WTC11 (cell line): ENCODE results near the gene TSEN2. TPM values are rescaled to one million over a fixed set of nuclear protein-coding genes. Genes with fewer than 3 reads are reported as not detected.

Experiments
- ATAC-seq: fragments of 200-7000 bp; cut with Tn5 transposase; 2 replicates; pipeline ENCODE4 v1.10.0; 2021; ENCODE audit warnings: mild to moderate bottlenecking, moderate library complexity
- CTCF ChIA-PET: fragments of 300-600 bp; sonication (Branson Sonifier 250); formaldehyde crosslinking; loops from one replicate; lab custom pipeline; 2021; ENCODE audit warnings: antibody characterized with exemption; lab: Charles Lee
- POLR2A ChIA-PET: fragments of 350-600 bp; sonication (Branson Sonifier 250); formaldehyde crosslinking; loops from one replicate; lab custom pipeline; 2021; ENCODE audit warnings: antibody characterized with exemption; lab: Charles Lee
- DNase-seq: peaks from one replicate; pipeline ENCODE4 v3.0.0; 2021; ENCODE audit warnings: low spot score
- H3K27ac Mint-ChIP-seq: 2 replicates; pipeline ENCODE4 v1.8.0; 2021; ENCODE audit warnings: mixed read lengths
- H3K27me3 Mint-ChIP-seq: 2 replicates; pipeline ENCODE4 v1.8.0; 2021; ENCODE audit warnings: low read depth, mild to moderate bottlenecking, moderate library complexity, mixed read lengths
- H3K36me3 Mint-ChIP-seq: 2 replicates; pipeline ENCODE4 v1.8.0; 2021; ENCODE audit warnings: mixed read lengths
- H3K4me1 Mint-ChIP-seq: 2 replicates; pipeline ENCODE4 v1.8.0; 2022; ENCODE audit warnings: mixed read lengths
- H3K4me3 Mint-ChIP-seq: 2 replicates; pipeline ENCODE4 v1.8.0; 2021; ENCODE audit warnings: mild to moderate bottlenecking, moderate library complexity, mixed read lengths
- H3K9me3 Mint-ChIP-seq: 2 replicates; pipeline ENCODE4 v1.8.0; 2021; ENCODE audit warnings: mixed read lengths
- ATF1 ChIP-seq: sonication (generic); formaldehyde crosslinking; IDR thresholded peaks from 2 replicates; pipeline ENCODE4 v1.8.1; 2023; ENCODE audit warnings: mild to moderate bottlenecking, moderate library complexity, missing genetic modification reagents
- CREB1 ChIP-seq: sonication (generic); formaldehyde crosslinking; IDR thresholded peaks from 2 replicates; pipeline ENCODE4 v1.8.0; 2023; ENCODE audit warnings: mild to moderate bottlenecking, missing genetic modification reagents
- EMX1 ChIP-seq: fragments of 250-450 bp; sonication (Bioruptor Pico); IDR thresholded peaks from 2 replicates; pipeline ENCODE4 v1.8.0; 2021; ENCODE audit warnings: mild to moderate bottlenecking
- FOXJ3 ChIP-seq: sonication (generic); formaldehyde crosslinking; IDR thresholded peaks from 2 replicates; pipeline ENCODE4 v1.9.0; 2021; ENCODE audit warnings: missing genetic modification reagents, mild to moderate bottlenecking, borderline replicate concordance
- FOXP1 ChIP-seq: sonication (generic); formaldehyde crosslinking; IDR thresholded peaks from 2 replicates; pipeline ENCODE4 v1.8.0; 2022; ENCODE audit warnings: missing genetic modification reagents, mild to moderate bottlenecking, moderate library complexity, borderline replicate concordance
- NR2C2 ChIP-seq: sonication (generic); formaldehyde crosslinking; IDR thresholded peaks from 2 replicates; pipeline ENCODE4 v1.8.0; 2022; ENCODE audit warnings: mild to moderate bottlenecking, missing genetic modification reagents
- SMAD3 ChIP-seq: sonication (generic); formaldehyde crosslinking; IDR thresholded peaks from 2 replicates; pipeline ENCODE4 v1.8.0; 2022; ENCODE audit warnings: missing genetic modification reagents, mild to moderate bottlenecking, borderline replicate concordance
- ZBTB21 ChIP-seq: sonication (generic); formaldehyde crosslinking; IDR thresholded peaks from 2 replicates; pipeline ENCODE4 v1.8.1; 2023; ENCODE audit warnings: mild to moderate bottlenecking, missing genetic modification reagents, borderline replicate concordance
- ZNF232 ChIP-seq: sonication (generic); formaldehyde crosslinking; IDR thresholded peaks from 2 replicates; pipeline ENCODE4 v1.8.0; 2022; ENCODE audit warnings: mild to moderate bottlenecking, missing genetic modification reagents
- ZNF263 ChIP-seq: sonication (generic); formaldehyde crosslinking; IDR thresholded peaks from 2 replicates; pipeline ENCODE4 v1.8.1; 2022; ENCODE audit warnings: low read depth, mild to moderate bottlenecking, moderate library complexity, missing genetic modification reagents
- ZNF416 ChIP-seq: fragments of 250-450 bp; sonication (Bioruptor Pico); IDR thresholded peaks from 2 replicates; pipeline ENCODE4 v1.9.0; 2021; ENCODE audit warnings: mild to moderate bottlenecking, inconsistent platforms
- ZNF423 ChIP-seq: fragments of 250-450 bp; sonication (Bioruptor Pico); IDR thresholded peaks from 2 replicates; pipeline ENCODE4 v2.1.2; 2022; ENCODE audit warnings: mild to moderate bottlenecking, moderate library complexity
- total RNA-seq: library from RNA; stranded (reverse); gene quantifications from 3 replicates; pipeline ENCODE4 v1.2.3, GENCODE V29; 2021
- TF ChIP-seq, protein P1 (sequence below): sonication (generic); formaldehyde crosslinking; IDR thresholded peaks from 2 replicates; pipeline ENCODE4 v1.8.1; 2023; ENCODE audit warnings: mild to moderate bottlenecking, moderate library complexity, missing genetic modification reagents
- TF ChIP-seq, protein P2 (sequence below): fragments of 250-450 bp; sonication (Bioruptor Pico); IDR thresholded peaks from 2 replicates; pipeline ENCODE4 v2.1.2; 2022; ENCODE audit warnings: mild to moderate bottlenecking, moderate library complexity
- TF ChIP-seq, protein P3 (sequence below): fragments of 250-450 bp; sonication (Bioruptor Pico); conservative IDR thresholded peaks from 2 replicates; pipeline ENCODE4 v1.9.0; 2021; ENCODE audit warnings: mild to moderate bottlenecking
- TF ChIP-seq, protein P4 (sequence below): sonication (generic); formaldehyde crosslinking; IDR thresholded peaks from 2 replicates; pipeline ENCODE4 v1.8.0; 2022; ENCODE audit warnings: mild to moderate bottlenecking, missing genetic modification reagents
- TF ChIP-seq, protein P5 (sequence below): sonication (generic); formaldehyde crosslinking; IDR thresholded peaks from 2 replicates; pipeline ENCODE4 v1.8.1; 2022; ENCODE audit warnings: mild to moderate bottlenecking, missing genetic modification reagents, moderate library complexity, borderline replicate concordance
- TF ChIP-seq, protein P6 (sequence below): sonication (generic); formaldehyde crosslinking; IDR thresholded peaks from 2 replicates; pipeline ENCODE4 v1.8.0; 2023; ENCODE audit warnings: mild to moderate bottlenecking, missing genetic modification reagents
- TF ChIP-seq, protein P7 (sequence below): sonication (generic); formaldehyde crosslinking; conservative IDR thresholded peaks from 2 replicates; pipeline ENCODE4 v1.8.1; 2022; ENCODE audit warnings: mild to moderate bottlenecking, missing genetic modification reagents

The TSEN2 gene
- total RNA-seq, 1 experiment from 2014 or later: 21.1 TPM

DNA sequence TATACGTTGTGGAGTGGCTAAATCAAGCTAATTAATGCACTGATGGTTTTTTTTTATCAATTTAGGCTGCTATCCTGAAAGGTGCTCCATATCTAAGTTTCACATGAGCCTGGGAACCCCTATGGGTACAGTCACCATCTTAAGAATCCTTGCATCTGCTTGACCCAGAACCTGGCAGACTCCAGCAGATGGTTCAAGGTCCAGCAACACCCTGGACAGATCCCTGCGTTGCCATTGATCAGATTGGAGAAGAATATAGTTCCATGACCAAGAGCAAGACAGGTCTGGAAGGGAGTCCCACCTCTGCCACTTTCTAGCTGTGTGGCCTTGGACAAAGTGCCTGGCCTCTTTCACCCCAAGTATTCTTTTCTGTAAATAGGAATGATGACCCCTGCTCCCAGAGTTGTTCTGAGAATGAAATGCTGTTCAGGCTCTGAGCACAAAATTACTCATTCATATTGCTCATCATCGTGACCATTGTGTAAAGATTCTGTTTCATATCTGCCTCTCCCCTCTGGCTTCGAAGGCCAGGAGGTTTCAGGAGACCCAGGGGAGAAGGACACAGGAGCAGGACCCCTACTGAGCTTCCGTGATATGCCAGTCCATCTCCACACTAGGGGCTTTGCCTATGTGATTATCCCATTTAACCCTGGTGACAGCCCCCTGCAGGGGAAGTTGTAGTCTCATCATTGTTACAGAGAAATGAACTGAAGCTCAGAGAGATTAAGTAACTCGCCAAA, 30.0 kb upstream of the TSEN2 start (continued):
- TF ChIP-seq, protein P1, sequence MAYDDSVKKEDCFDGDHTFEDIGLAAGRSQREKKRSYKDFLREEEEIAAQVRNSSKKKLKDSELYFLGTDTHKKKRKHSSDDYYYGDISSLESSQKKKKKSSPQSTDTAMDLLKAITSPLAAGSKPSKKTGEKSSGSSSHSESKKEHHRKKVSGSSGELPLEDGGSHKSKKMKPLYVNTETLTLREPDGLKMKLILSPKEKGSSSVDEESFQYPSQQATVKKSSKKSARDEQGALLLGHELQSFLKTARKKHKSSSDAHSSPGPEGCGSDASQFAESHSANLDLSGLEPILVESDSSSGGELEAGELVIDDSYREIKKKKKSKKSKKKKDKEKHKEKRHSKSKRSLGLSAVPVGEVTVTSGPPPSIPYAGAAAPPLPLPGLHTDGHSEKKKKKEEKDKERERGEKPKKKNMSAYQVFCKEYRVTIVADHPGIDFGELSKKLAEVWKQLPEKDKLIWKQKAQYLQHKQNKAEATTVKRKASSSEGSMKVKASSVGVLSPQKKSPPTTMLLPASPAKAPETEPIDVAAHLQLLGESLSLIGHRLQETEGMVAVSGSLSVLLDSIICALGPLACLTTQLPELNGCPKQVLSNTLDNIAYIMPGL (CRISPR knock-in tag): no peak
- TF ChIP-seq, protein P2, sequence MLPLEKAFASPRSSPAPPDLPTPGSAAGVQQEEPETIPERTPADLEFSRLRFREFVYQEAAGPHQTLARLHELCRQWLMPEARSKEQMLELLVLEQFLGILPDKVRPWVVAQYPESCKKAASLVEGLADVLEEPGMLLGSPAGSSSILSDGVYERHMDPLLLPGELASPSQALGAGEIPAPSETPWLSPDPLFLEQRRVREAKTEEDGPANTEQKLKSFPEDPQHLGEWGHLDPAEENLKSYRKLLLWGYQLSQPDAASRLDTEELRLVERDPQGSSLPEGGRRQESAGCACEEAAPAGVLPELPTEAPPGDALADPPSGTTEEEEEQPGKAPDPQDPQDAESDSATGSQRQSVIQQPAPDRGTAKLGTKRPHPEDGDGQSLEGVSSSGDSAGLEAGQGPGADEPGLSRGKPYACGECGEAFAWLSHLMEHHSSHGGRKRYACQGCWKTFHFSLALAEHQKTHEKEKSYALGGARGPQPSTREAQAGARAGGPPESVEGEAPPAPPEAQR (CRISPR knock-in tag): no peak
- TF ChIP-seq EMX1 (CRISPR knock-in tag): no peak
- no peak for TF ChIP-seq ZNF263
- TF ChIP-seq SMAD3 (CRISPR knock-in tag): no peak
- no peak for TF ChIP-seq ATF1 (CRISPR knock-in tag)
- no peak for TF ChIP-seq ZNF423 (CRISPR knock-in tag)
- TF ChIP-seq, protein P3, sequence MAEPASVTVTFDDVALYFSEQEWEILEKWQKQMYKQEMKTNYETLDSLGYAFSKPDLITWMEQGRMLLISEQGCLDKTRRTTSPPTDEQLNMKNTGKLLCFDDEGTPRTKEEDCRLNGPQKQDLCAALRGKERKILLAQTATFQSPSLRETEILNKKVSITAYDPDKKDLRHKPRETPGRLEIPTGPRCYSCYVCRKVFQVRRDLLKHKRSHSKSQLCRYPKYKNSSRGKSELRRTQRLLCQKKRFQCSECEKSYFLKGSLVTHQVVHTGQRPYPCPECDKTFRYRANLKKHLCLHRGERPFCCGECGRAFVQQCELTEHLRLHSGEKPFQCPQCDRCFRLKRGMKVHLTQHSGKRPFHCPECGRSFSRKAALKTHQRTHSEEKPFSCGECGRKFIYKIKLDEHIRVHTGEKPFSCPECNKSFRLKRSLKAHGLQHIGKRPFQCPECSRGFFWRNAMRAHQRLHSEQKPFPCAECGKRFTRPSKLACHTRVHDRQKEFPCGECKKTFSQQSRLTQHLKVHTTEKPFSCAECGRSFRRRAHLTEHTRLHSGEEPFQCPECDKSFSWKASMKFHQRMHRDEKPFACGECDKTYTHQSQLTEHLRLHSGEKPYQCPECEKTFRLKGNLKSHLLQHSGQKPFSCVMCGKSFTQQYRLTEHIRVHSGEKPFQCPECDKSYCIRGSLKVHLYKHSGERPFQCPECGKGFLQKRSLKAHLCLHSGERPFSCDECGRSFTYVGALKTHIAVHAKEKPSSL (CRISPR knock-in tag): no peak

DNA sequence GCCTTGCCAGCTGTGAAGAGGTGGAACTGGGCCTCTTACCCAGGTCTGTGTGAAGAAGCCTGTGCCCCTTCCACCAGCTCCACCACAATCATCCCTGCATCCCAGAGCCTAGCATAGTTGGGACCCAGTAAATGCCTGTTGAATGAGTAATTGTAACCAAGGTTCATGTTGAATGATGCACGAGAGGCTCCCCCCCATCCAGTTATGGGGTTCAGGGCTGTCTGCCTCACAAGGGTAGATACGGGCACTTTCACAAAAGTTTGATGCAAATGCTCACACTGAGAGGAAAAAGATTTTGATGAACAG, 29.5 kb upstream of the TSEN2 start:
- H3K36me3 Mint-ChIP-seq: no peaks in the 10 kb centered on the region
- ChIA-PET POLR2A (no interaction called here), CTCF (interaction anchor here (1.2 kb wide), 1 partner anchor 25 kb away, joined by 4 read pairs; no protein-coding TSS in a partner anchor)
- TF ChIP-seq NR2C2 (CRISPR knock-in tag): no peak
- TF ChIP-seq FOXJ3: no peak
- TF ChIP-seq CREB1 (CRISPR knock-in tag): no peak
- no peak for TF ChIP-seq ZNF416 (CRISPR knock-in tag)
- no peaks in the 10 kb centered on the region for H3K4me1 Mint-ChIP-seq
- no peak overlapping the region for H3K27ac Mint-ChIP-seq
- no peak for ATAC-seq
- DNase-seq: no peak
- no peaks in the 10 kb centered on the region for H3K27me3 Mint-ChIP-seq
- no peak overlapping the region for H3K4me3 Mint-ChIP-seq
- peaks cover 6% of the 10 kb centered on the region for H3K9me3 Mint-ChIP-seq

DNA sequence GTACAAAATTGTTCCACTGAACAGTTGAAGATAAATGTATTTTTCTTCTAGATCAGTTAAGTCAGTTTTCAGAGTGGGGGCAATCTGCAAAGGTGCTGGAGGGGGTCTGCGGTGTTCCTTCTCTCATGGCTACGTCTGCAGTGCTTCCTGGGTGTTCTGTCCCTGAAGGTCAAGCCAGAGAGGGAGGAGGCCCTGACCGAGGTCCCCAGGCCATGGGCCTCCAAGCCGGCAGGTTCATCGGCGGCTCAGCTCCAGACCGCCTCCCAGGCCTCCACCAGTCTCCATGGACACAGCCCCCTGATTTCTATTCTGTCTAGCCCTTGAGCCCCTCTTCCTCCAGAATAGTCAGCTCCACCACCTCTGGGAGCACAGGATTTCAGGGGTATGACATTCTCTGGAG, 28.5 kb upstream of the TSEN2 start:
- Mint-ChIP-seq H3K36me3 (no peaks in the 10 kb centered on the region), H3K4me3 (no peak overlapping the region)
- TF ChIP-seq, protein P4, sequence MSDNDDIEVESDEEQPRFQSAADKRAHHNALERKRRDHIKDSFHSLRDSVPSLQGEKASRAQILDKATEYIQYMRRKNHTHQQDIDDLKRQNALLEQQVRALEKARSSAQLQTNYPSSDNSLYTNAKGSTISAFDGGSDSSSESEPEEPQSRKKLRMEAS (CRISPR knock-in tag): no peak
- TF ChIP-seq, protein P5, sequence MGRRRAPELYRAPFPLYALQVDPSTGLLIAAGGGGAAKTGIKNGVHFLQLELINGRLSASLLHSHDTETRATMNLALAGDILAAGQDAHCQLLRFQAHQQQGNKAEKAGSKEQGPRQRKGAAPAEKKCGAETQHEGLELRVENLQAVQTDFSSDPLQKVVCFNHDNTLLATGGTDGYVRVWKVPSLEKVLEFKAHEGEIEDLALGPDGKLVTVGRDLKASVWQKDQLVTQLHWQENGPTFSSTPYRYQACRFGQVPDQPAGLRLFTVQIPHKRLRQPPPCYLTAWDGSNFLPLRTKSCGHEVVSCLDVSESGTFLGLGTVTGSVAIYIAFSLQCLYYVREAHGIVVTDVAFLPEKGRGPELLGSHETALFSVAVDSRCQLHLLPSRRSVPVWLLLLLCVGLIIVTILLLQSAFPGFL (CRISPR knock-in tag): no peak
- TF ChIP-seq ZBTB21 (no peak), ZNF232 (no peak), FOXP1 (CRISPR knock-in tag) (no peak)
- TF ChIP-seq, protein P6, sequence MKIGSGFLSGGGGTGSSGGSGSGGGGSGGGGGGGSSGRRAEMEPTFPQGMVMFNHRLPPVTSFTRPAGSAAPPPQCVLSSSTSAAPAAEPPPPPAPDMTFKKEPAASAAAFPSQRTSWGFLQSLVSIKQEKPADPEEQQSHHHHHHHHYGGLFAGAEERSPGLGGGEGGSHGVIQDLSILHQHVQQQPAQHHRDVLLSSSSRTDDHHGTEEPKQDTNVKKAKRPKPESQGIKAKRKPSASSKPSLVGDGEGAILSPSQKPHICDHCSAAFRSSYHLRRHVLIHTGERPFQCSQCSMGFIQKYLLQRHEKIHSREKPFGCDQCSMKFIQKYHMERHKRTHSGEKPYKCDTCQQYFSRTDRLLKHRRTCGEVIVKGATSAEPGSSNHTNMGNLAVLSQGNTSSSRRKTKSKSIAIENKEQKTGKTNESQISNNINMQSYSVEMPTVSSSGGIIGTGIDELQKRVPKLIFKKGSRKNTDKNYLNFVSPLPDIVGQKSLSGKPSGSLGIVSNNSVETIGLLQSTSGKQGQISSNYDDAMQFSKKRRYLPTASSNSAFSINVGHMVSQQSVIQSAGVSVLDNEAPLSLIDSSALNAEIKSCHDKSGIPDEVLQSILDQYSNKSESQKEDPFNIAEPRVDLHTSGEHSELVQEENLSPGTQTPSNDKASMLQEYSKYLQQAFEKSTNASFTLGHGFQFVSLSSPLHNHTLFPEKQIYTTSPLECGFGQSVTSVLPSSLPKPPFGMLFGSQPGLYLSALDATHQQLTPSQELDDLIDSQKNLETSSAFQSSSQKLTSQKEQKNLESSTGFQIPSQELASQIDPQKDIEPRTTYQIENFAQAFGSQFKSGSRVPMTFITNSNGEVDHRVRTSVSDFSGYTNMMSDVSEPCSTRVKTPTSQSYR (CRISPR knock-in tag): no peak
- TF ChIP-seq, protein P7, sequence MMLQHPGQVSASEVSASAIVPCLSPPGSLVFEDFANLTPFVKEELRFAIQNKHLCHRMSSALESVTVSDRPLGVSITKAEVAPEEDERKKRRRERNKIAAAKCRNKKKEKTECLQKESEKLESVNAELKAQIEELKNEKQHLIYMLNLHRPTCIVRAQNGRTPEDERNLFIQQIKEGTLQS (CRISPR knock-in tag): no peak
- TF ChIP-seq, all 79 proteins: peak for 0
- POLR2A ChIA-PET: no interaction called here
- CTCF ChIA-PET: no interaction called here
- DNase-seq (no peak), ATAC-seq (no peak)
- Mint-ChIP-seq H3K27ac (no peak overlapping the region), H3K27me3 (no peaks in the 10 kb centered on the region), H3K9me3 (peaks cover 6% of the 10 kb centered on the region), H3K4me1 (no peaks in the 10 kb centered on the region)
